ENCODE measurements around the gene SYT17.

DNA sequence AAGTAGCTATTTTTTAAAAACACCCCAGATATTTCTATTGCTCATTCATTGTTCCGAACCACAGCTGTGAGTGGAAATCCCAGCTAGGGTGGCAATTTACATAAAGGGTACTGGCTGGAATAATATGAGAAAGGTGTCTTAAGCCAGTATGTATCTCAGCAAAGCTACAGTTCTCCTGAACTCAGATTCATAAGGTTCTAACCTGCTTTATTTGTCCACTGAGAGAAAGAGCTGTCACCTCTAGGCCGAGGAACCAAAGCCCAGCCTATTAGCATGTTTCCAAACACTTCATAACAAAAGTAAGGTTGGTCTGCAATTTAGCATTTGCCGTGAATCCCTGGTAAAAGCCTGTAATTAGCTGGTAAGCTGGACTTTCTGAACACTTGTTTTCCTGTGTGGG lies 60.5 kb downstream of the SYT17 start:
- TF ChIP-seq, protein P1, sequence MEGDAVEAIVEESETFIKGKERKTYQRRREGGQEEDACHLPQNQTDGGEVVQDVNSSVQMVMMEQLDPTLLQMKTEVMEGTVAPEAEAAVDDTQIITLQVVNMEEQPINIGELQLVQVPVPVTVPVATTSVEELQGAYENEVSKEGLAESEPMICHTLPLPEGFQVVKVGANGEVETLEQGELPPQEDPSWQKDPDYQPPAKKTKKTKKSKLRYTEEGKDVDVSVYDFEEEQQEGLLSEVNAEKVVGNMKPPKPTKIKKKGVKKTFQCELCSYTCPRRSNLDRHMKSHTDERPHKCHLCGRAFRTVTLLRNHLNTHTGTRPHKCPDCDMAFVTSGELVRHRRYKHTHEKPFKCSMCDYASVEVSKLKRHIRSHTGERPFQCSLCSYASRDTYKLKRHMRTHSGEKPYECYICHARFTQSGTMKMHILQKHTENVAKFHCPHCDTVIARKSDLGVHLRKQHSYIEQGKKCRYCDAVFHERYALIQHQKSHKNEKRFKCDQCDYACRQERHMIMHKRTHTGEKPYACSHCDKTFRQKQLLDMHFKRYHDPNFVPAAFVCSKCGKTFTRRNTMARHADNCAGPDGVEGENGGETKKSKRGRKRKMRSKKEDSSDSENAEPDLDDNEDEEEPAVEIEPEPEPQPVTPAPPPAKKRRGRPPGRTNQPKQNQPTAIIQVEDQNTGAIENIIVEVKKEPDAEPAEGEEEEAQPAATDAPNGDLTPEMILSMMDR (conservative IDR thresholded peaks at IDR 0.05): no peak
- no peak for TF ChIP-seq EZH2 (IDR thresholded peaks at IDR 0.05; ENCODE audit: low read depth)

Measured in PC-9 (cell line).